22Rv1 (cell line): Measurements from ENCODE around the gene CTSH.
A peak's percentile ranks its signal among the peaks of the same experiment; 100 is the strongest.
"Not testable (repeated sequence)": the region's sequence is repeated elsewhere in the genome, so short reads cannot be mapped to it uniquely, and the experiment has no call there.

Source experiments
- H3K27ac ChIP-seq: fragments of 450-650 bp; 2 replicates; pipeline ENCODE4 v1.5.1; 2017
- ZFX ChIP-seq: fragments of 450-650 bp; IDR thresholded peaks from 2 replicates; pipeline ENCODE4 v1.6.1; 2017; ENCODE audit warnings: antibody characterized with exemption, borderline replicate concordance
- TF ChIP-seq, protein P1 (sequence below): fragments of 450-650 bp; IDR thresholded peaks from 2 replicates; pipeline ENCODE4 v1.5.1; 2017; ENCODE audit warnings: mild to moderate bottlenecking

Gene CTSH

GRCh38 chr15:78907577-78907976 is 37.3 kb downstream of the CTSH start:
- no peak overlapping the region for H3K27ac ChIP-seq
- TF ChIP-seq ZFX = no peak
- TF ChIP-seq, protein P1, sequence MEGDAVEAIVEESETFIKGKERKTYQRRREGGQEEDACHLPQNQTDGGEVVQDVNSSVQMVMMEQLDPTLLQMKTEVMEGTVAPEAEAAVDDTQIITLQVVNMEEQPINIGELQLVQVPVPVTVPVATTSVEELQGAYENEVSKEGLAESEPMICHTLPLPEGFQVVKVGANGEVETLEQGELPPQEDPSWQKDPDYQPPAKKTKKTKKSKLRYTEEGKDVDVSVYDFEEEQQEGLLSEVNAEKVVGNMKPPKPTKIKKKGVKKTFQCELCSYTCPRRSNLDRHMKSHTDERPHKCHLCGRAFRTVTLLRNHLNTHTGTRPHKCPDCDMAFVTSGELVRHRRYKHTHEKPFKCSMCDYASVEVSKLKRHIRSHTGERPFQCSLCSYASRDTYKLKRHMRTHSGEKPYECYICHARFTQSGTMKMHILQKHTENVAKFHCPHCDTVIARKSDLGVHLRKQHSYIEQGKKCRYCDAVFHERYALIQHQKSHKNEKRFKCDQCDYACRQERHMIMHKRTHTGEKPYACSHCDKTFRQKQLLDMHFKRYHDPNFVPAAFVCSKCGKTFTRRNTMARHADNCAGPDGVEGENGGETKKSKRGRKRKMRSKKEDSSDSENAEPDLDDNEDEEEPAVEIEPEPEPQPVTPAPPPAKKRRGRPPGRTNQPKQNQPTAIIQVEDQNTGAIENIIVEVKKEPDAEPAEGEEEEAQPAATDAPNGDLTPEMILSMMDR = peak; percentile 55

- no peak overlapping the region for H3K27ac ChIP-seq
- TF ChIP-seq ZFX = no peak
- TF ChIP-seq, protein P1 = no peak
Observed at GRCh38 chr15:78906316-78906620, 38.6 kb downstream of the CTSH start.

DNA sequence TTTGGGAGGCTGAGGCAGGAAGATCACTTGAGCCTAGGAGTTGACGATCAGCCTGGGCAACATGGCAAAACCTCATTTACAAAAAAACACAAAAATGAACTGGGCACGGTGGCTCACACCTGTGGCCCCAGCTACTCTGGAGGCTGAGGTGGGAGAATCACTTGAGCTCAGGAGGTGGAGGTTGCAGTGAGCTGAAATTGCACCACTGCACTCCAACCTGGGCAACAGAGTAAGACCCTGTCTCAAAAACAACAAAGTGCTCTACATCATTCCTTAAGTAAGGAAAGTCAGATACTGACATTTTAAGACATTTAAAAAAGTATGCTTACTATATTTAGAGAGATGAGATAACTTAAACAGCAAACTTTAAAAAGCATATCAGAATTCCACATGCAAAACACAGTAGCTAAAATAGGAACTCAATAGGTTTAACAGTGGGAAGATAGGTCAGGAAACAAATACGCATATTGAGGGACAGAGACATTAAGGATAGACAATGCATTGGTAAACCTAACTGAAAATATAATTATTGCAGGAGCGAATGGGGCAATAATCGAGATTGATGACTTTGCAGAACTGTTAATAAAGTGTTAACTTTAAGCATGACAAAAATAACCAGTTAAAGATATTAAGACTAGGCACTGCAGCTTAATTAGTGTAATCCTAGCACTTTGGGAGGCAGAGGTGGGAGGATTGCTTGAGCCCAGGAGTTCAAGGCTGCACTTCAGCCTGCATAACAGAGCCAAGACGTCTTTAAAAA is 40.1 kb downstream of the CTSH start:
- H3K27ac ChIP-seq = no peak overlapping the region

DNA sequence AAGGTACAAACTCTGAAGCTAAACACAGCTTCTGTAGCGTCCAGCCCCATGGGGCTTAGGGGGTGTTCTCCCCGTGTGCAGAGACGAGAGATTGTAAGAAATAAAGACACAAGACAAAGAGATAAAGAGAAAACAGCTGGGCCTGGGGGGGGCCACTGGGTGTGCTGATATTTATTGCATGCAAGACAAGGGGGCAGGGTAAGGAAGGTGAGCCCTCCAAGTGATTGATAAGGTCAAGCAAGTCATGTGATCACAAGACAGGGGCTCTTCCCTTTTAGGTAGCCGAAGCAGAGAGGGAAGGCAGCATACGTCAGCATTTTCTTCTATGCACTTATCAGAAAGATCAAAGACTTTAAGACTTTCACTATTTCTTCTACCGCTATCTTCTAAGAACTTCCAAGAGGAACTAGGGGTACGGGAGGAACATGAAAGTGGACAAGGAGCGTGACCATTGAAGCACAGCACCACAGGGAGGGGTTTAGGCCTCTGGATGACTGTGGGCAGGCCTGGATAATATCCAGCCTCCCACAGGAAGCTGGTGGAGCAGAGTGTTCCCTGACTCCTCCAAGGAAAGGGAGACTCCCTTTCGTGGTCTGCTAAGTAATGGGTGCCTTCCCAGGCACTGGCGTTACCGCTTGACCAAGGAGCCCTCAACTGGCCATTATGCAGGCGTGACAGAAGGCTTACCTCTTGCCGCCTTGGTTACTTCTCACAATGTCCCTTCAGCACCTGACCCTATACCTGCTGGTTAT is 42.4 kb downstream of the CTSH start:
- not testable (repeated sequence) for H3K27ac ChIP-seq

More for the DNA sequence above, 40.1 kb downstream of the CTSH start:
- TF ChIP-seq, protein P1 = no peak
- TF ChIP-seq ZFX = no peak

DNA sequence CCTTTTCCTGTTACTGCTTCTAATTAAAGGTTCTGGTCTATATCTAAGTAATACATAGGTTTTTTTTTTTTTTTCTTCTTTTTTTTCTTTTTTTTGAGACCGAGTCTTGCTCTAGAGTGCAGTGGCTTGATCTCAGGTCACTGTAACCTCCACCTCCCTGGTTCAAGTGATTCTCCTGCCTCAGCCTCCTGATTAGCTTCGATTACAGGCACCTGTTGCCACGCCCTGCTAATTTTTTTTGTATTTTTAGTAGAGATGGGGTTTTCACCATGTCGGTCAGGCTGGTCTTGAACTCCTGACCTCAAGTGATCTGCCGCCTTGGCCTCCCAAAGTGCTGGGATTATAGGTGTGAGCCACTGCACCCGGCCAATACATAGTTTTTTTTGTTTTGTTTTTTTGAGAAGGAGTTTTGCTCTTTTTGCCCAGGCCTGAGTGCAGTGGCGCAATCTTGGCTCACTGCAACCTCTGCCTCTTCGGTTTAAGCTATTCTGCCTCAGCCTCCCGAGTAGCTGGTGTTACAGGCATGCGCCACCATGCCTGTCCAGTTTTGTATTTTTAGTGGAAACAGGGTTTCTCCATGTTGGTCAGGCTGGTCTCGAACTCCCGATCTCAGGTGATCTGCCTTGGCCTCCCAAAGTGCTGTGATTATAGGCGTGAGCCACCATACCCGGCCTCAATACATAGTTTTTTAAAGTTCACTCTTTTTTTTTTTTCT is 43.9 kb downstream of the CTSH start:
- not testable (repeated sequence) for H3K27ac ChIP-seq

GRCh38 chr15:78898540-78898939 is 46.3 kb downstream of the CTSH start:
- TF ChIP-seq, protein P1 = no peak
- TF ChIP-seq ZFX = no peak
- H3K27ac ChIP-seq = no peak overlapping the region

DNA sequence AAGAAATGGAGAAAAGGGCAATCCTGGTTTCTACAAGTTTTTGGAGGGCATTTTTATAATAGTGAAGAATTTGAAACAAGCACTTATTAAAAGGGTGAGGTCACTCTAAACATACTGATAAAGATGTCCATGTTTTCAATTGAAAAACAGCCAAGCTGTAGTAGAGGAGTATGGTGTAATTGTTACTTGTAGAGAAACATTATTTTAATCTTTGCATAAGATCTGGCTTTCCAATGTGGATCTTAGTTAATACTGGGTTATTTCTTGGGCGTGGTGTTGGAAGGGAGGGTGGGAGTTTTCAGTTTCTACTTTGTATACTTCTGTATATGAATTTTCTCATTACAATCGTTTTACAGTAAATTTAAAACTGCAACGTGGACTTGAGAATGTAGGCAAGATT is 49.4 kb downstream of the CTSH start:
- TF ChIP-seq ZFX = no peak
- TF ChIP-seq, protein P1 = no peak
- H3K27ac ChIP-seq = no peak overlapping the region

GRCh38 chr15:78893538-78893937 is 51.3 kb downstream of the CTSH start:
- TF ChIP-seq, protein P1 = no peak
- no peak for TF ChIP-seq ZFX
- no peak overlapping the region for H3K27ac ChIP-seq
